GM19099 (cell line): ENCODE measurements around the gene MOCOS.

Experiments used
- POLR2A ChIP-seq: IDR thresholded peaks from 3 replicates; pipeline ENCODE4 v1.6.1; 2011; ENCODE audit warnings: low read depth; ENCODE audit not compliant: insufficient read length; ENCODE audit errors: extremely low read depth

Gene MOCOS

DNA sequence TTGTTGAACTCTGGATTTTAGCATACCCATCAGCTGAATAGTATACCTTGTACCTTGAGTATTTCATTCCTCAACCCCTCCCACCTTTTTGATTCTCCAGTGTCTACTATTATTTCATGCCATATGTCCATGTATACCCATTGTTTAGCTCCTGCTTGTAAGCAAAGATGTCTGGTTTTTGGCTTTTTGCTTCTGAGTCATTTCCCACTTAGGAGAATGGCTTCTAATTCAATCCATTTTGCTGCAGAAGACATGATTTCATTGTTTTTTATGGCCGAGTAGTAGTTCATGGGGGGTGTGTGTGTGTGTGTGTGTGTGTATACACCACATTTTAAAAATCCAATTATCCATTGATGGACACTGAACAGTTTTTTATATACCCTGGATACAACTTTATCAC lies 24.3 kb upstream of the MOCOS start:
- no peak for TF ChIP-seq POLR2A

DNA sequence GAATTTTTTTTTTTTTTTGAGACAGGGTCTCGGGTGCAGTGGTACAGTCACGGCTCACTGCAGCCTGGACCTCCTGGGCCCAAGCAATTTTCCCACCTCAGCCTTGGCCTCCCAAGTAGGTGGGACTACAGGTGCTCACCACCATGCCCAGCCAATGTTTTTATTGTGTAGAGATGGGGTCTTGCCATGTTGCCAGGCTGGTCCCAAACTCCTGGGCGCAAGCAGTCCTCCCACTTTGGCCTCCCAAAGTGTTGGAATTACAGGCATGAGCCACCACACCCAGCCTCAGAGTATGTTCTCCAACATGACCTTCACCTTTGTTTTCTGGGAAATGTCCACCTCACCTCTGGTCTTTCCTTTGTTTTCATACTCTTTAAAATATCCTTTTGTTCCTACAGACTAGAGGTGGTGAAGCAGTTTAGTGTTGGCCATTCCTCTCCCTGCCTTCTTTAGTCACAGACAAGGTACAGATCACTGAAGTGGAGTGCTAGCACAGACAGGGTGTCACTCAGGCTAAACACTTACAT lies 19.5 kb upstream of the MOCOS start:
- no peak for TF ChIP-seq POLR2A

DNA sequence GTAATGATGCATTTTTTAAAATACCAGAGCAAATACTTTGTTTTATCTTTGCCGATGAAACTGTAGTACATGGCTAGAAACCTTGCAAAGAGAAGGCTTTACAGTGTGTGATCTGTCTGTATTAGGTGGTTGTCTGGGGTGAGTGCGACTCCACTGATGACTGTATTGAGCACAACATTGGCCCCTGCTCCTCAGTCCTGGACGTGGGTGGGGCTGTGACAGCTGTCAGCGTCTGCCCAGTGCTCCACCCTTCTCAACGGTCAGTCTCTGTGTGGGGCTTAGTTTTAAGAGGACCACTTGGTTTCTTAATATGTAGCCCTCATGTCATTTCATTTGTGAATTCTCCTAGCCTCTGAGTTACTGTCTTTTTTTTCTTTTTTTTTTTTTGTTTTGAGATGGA lies 17.4 kb upstream of the MOCOS start:
- TF ChIP-seq POLR2A = no peak

DNA sequence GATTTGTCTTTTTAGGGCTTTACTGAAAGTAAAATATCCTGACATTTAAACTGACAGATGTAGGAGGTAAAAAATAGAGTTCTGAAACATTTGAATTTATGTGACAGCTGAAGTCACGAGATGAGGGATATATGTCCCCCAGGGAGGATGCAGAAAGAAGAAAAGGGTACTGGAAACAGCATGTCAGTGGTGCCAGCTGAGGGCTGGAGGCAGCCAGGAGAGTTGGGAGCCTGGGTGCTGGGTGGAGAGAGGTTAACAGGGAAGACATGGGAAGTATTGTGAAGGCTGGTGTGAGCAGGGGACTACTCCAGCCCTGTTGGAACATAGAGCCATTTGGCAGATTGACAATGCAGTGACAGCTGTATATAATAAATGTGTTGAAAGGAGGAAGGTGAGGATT lies 11.8 kb upstream of the MOCOS start:
- TF ChIP-seq POLR2A = no peak

DNA sequence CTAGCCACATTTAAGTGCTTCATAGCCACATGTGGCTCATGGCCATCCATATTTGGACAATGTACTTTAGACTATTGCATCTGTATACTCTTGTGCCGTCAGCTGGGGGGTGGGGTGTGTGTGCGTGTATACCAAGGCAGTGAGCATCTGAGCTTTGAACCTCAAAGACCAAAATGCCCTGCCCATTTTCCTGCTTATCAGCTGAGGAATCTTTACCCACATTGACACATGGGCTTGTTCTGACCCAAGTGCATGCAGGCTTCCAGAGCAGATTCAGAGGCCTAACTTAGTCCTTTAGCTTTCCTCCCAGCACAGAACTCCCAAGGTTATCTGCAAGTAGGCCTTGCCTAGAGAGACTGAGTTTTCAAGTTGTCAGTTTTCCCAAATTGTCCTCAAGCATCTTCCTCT lies 11.1 kb upstream of the MOCOS start:
- no peak for TF ChIP-seq POLR2A

DNA sequence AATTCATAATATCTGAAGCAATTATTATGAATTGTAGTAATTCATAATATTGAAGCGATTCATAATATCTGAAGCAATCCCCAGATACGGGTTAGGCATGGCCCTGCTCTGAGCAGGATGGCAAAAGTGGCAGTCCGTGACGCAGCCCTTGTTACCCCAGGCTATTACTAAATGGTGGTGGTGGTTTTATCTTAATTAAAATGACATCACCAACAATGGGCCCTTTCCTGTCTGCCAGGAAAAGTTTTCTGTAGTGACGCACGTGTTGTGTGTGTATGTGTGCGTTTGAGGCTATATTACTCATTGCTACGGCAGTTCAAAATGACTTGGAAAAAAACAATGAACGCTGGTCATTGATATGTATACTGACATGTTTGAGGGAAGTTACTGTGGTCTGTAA lies 10.6 kb upstream of the MOCOS start:
- TF ChIP-seq POLR2A = no peak

DNA sequence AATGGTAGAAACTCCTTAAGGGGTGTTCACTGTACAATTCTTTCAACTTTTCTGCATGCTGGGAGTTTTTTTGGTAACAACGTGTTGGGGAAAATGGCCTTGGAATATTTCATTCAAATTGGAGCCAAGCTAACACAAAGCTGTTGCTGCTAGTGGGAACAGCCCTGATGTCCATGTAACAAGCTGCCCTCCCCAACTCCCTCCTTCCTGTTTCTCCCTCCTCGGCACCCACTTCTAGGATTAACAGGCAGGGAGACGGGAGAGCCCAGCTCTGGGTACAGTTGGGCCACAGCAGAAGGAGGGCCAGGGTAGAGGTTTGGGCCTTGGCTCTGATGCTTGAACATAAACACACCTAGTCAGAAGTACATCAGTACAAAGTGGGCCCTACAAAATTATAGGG lies 9.4 kb upstream of the MOCOS start:
- no peak for TF ChIP-seq POLR2A

DNA sequence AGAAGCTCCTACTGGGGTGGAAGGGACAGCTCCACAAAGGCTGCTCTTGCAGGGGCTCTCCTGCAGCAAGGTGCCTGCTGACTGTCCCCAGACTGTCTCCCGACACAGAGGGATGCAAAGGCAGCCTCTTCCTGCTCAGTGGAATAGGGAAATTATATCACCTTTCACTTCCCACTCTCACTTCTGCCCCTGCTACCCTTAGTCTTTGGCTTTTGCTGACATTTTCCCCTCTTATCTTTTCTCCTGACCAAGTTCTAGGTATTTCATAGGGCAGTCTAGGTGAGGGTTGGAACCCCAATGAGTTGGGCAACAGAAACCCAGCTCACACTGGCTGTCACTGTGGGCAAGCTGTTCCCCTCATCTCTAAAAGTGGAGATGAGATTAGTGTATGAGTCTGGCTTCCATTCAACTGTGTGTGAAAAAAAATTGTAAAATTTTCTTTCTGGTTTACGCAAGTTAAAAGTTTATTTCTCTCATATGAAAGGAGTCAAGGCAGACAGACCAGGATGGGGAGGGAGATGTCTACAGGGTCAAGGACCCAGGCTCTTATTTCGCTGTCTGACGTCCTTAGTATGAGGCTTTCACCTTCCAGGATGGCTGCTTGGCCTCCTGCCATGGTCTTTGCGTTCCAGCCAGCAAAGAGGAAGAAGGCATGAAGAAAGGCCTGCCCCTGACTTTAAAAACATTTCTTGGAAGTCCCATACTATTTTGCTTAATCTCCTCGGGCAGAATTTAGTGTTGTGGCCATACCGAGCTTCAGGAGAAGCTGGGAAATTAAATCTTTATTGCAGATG lies 7.5 kb upstream of the MOCOS start:
- no peak for TF ChIP-seq POLR2A

DNA sequence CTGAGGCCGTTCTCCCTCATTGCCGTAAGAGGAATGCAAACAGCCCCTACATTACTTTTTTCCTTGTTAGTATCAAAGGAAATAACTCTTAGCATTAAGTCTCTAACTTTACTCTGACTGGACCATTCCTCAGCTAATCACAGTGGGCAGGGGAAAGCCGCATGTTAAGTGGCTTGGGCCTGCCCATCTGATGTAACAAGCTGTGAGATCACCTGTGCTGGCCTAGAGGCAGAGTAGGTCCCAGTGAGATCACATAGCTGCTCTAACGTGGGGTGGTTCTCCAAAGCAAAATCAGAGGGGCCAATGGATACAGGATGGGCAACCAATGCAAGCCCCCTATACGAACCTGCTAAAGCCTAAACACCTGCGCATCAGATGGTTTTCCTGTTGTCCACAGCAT lies 5.9 kb upstream of the MOCOS start:
- no peak for TF ChIP-seq POLR2A

DNA sequence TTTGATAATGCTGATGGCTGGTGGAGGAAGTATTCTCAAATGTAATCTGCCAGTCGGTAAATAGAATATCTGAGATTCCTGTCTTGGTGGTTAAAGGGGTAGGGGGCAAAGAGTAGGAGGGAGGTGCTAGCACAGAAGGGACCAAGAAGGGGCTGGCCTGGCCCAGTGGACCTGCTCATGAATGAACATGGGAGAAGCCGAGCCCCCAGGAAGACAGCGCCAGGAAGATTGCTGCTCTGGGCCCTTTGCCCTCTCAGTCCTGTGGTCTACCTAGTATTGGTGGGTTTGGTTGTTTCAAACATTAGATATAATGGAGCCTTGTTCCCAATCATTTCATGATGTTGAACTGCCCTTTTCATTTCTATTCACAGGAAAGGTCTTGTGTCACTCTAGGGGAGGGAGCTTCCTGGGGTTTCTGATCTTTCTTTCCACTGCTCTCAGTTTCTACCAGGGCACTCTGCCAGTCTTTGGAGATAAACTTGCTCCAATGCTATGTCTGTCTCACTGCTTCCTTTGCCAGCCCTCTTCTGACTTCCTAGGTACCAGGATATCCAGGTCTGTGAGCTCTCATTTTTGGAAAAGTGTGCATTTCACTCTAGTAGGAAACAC lies 5.3 kb upstream of the MOCOS start:
- TF ChIP-seq POLR2A = no peak

DNA sequence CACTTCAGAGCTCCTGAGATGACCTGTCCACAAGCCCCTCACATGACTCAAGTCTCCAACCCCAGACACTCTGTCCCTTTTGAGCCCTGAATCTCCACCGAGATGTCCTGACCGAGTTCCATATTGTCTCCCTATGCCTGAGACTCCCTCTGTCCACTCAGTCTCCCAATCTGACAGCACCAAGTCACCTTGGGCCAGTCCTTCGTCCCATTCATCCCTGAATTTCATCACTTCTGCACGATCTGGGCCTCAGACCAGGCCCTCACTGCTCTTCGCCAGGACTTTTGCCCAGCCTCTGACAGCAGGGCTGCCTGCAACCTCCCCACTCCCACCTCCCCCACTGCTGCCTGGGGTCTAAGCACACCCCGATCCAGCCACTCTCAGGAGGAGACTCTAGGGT lies 4.3 kb upstream of the MOCOS start:
- no peak for TF ChIP-seq POLR2A

DNA sequence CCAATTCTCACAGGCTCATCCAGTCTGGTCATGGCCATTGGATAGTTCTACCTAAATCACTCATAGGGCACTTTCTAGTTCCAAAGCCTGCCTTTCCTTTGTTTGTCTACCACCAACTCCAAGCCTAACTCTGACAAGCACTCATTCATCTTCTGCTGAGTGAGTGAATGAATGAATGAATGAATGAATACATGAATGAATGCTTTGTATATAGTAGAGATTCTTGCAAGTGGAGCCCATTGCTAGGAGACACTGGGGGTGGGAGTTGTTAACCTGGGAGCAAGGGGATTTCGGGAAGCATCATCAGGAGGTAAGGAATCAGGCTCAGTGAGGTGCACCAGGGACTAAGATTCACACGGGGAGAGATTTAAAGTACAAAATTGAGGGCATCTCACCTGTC lies 3.3 kb upstream of the MOCOS start:
- TF ChIP-seq POLR2A = no peak

DNA sequence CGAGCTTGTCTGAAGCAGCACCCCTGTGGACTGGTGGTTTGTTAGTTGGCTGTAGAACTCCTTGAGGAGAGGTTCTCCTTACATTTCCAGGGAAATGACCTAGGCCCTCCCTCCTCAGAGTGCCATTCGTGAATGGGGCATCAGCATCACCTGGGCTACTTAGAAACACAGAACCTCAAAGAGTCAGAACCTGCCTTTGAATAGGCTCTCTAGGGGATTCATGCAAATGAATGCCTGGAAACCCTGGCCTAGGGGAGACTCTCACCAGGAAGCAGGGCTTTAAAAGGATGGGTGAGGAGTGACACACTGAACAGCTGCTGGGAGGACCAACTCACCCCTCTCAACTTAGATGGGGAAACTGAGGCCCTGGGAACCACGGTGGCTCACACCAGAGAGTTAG lies 2.1 kb upstream of the MOCOS start:
- no peak for TF ChIP-seq POLR2A

DNA sequence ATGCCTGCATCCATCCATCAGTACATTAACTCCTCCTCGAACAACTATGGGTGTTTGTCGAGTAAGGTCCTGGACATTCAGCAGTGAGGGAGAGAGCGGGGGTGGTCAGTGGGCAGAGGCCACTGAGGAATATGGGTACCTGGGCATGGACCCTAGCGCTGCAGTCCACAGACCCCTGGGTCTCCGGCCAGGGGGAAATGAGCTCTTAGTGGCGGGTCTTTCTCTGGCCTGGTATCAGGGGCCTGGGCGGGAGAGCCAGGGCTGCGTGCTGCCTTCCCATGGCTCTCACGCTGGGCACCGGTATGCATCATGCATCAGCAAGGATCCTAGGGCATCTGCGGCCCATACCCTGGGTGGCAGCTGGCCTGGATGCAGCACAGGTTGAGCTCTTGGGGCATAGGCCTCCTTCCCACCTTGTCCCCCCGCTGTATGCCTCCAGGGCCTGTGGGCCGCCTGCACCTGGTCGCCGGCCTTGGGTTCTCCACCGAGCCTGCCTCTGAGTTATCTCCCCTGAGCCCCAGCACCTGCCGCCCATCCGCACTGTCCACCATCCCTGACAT lies 1.3 kb upstream of the MOCOS start:
- no peak for TF ChIP-seq POLR2A

DNA sequence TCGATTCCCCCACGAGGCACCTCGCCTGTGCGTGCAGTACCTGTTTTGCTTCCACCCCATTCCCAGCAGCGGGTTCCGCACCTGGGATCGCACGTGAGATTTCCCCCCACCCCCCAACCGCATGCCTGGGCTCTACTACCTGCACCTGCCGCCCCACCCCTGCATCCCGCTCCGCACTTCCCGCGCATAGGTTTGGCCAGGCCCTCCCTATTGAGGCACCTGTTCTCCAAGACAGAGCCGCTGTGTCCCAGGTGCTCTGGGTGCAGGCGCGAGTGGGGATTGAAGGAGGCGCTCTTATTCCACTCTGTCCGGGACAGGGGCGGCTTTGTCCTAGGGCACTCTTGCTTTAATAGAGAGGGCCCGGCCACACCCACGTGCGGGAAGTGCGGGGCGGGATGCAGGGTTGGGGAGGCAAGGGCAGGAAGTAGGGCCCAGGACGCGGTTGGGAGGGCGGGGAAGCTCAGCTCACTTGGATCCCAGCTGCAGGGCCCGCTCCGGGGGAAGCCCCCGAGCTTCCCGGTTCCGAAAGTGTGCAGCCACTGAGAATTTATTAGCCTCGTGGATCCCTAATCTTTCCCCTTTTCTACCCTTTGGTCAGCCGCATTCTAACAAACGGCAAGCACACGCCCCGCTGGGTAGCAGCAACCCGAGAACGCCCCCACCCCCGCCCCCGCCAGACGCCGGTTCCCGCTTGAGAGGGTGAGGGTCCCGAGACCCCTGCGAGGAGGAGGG lies 670 bp upstream of the MOCOS start:
- no peak for TF ChIP-seq POLR2A
